GM10266 (cell line): ENCODE data around the gene PTPN3.
"Not testable (repeated sequence)": the region's sequence is repeated elsewhere in the genome, so short reads cannot be mapped to it uniquely, and the experiment has no call there.

Experiments used
- DNase-seq: peaks from one replicate; pipeline ENCODE4 v3.0.0; 2012; ENCODE audit errors: extremely low spot score
- CTCF ChIP-seq: IDR thresholded peaks from 2 replicates; pipeline ENCODE4 v1.5.1; 2012; ENCODE audit warnings: mild to moderate bottlenecking, low read depth; ENCODE audit not compliant: control insufficient read depth, insufficient read depth; ENCODE audit errors: missing control alignments

PTPN3 gene

DNA sequence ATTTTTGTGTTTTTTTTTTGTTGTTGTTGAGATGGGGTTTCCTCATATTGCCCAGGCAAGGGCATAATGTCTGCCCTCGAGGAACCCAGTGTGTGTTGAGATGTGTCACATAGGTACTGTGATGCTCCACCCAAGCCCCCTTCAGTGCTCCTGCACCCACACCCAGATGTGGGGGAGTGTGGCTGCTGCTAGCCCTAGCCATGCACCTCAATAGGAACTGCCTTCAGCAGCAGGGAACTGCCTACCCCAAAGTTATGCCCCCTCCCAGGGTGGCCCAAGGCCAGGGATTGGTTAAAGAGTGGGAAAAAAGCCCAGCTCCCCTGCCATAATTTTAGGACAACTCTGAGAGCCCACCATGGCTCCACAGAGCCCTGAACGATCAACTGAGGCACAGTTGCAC, 143.9 kb downstream of the PTPN3 start:
- DNase-seq, result no peak
- no peak for TF ChIP-seq CTCF

DNA sequence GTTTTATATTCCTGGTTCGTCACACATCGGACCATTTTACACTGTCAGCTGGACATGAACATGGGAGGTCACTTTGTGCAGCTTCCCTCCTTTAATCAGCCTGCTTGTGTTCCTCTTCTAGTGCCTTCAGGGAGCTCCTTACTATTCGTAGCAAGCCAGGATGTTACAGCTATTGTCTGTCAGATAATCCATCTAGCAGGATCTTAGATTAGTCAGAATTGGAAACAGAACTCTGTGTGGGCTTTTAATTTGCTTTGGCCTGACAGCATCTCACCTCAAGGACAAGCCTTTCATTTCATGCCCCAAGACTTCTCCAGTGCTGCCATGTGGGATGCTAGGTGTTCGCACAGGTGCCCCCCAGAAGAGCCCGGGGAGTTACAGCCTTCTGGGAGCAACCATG, 147.1 kb downstream of the PTPN3 start:
- no peak for TF ChIP-seq CTCF
- DNase-seq, result no peak

- no peak for TF ChIP-seq CTCF
- DNase-seq, result no peak
Measured at GRCh38 chr9:109349421-109349846, 148.7 kb downstream of the PTPN3 start.

GRCh38 chr9:109346904-109347303, 151.2 kb downstream of the PTPN3 start:
- no peak for TF ChIP-seq CTCF
- no peak for DNase-seq

DNA sequence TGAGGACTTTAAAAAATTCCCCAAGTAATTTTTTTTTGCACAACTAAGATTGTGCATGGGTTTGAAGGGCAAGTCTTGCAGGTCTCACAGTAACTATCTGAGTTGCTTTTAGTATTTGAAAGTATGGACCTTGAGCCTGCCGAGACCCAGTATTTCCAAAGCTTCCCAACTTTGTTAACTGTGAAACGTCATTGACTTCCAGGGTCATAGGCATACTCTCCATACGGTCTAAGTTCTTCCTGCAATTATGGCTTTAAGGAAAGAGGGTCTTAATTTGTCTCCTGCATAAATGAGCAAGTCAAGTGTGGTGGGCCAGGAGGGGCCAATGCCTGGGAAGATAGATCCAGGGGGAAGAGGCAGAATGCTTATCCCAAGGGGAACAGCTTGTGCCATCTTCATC, 153.2 kb downstream of the PTPN3 start:
- DNase-seq, result no peak
- no peak for TF ChIP-seq CTCF

DNA sequence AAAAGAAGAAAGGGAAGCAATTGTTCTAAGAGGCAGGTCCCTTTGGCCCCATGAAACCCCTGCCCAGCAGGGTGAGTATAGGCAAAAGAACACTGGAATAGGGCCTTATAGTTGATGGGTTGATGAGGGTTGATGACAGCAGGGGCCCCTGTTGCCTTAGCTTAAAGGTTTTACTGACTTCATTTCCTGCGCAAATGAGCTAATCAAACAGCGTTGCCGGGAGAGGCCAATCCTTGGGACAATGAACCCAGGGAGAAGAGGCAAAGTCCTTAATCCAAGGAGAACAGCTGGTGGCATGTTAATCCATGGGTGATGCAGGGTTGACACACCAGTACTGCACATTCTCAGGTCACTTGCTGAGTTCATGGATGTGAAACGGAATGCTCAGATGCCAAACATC, 155.2 kb downstream of the PTPN3 start:
- no peak for DNase-seq
- no peak for TF ChIP-seq CTCF

- TF ChIP-seq CTCF, result no peak
- DNase-seq, result no peak
Measured at GRCh38 chr9:109341561-109341960, 156.5 kb downstream of the PTPN3 start.

DNA sequence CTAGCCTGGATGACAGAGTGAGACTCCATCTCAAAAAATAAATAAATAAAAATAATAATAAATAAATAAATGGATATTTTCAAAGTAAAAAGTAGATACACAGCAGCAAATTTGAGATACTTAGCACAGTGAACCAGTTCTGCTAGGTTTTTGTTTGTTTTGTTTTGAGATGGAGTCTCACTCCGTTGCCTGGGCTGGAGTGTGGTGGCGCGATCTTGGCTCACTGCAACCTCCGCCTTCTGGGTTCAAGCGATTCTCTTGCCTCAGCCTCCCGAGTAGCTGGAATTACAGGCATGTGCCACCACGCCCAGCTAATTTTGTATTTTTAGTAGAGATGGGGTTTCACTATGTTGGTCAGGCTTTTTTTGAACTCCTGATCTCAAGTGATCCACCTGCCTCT, 157.1 kb downstream of the PTPN3 start:
- not testable (repeated sequence) for DNase-seq
